NOMO-1 treated with DMSO at 0.1 percent for 48 hours (cell line): ENCODE results near the gene TEX52.

Experiments used
- DNase-seq: peaks from one replicate; lab custom pipeline; 2025; ENCODE audit not compliant: unreplicated experiment; lab: John Stamatoyannopoulos, UW

TEX52 gene

GRCh38 chr12:2801044-2801783 lies 55.6 kb downstream of the TEX52 start:
- DNase-seq, result no peak

DNA sequence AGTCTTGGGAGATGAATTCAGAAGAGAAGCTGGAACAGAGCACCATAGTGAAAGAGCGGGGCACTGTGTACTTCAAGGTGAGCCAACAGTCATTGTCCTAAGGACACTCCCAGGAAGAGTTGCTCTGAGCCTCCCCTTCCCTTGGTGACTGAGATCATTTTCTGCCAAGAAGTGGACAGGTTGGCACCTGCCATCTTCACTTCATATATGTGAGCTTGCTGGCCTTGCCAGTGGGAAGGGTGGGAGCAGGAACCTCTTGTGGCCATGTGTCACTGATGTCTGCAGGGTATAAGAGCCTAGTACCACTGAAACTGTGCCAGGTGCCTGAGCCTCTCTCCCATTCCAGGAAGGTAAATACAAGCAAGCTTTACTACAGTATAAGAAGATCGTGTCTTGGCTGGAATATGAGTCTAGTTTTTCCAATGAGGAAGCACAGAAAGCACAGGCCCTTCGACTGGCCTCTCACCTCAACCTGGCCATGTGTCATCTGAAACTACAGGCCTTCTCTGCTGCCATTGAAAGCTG lies 56.7 kb downstream of the TEX52 start:
- DNase-seq, result no peak
